Stomach (tissue), 19 donors: ENCODE data around the gene C16orf95. TPM values are rescaled to one million over a fixed set of nuclear protein-coding genes. Genes with fewer than 3 reads are reported as not detected.
A peak's percentile ranks its signal among the peaks of the same experiment; 100 is the strongest.

Experiments
- DNase-seq, 2 donors: peaks; one replicate each; pipeline versions ENCODE4 v3.0.0 to v3.0.0-alpha.2; 2013 to 2019
- H3K27ac ChIP-seq, 5 donors: fragments of 200-600 bp in 4 of 5; sonication (generic) in 4 of 5; one replicate each; pipeline ENCODE4 v1.5.1; 2013 to 2019; ENCODE audit warnings: mild to moderate bottlenecking in 1 of 5, moderate library complexity in 1 of 5
- H3K27me3 ChIP-seq, 3 donors: fragments of 200-600 bp; sonication (generic); one replicate each; pipeline ENCODE4 v1.5.1; 2017 to 2019; ENCODE audit warnings: mixed run types in 1 of 3
- H3K36me3 ChIP-seq, 4 donors: fragments of 200-600 bp; sonication (generic); 1 replicate in 3 of 4; 2 replicates in 1 of 4; pipeline ENCODE4 v1.5.1; 2016 to 2019
- H3K4me1 ChIP-seq, 4 donors: fragments of 200-600 bp; sonication (generic); one replicate each; pipeline ENCODE4 v1.5.1; 2016 to 2019
- H3K4me3 ChIP-seq, 4 donors: fragments of 200-600 bp; sonication (generic) in 3 of 4; one replicate each; pipeline ENCODE4 v1.5.1; 2016 to 2019; ENCODE audit warnings: mild to moderate bottlenecking in 1 of 4
- H3K9me3 ChIP-seq, 4 donors: fragments of 200-600 bp; sonication (generic); one replicate each; pipeline ENCODE4 v1.5.1; 2016 to 2019
- CTCF ChIP-seq, 7 experiments: fragments of 450-650 bp in 4 of 7; fragments of 200-600 bp in 3 of 7; sonication (generic) in 3 of 7; IDR thresholded peaks; one replicate each; pipeline ENCODE4 v1.5.1; 2016 to 2019; ENCODE audit warnings: antibody characterized with exemption in 7 of 7, control low read depth in 2 of 7, mild to moderate bottlenecking in 1 of 7
- EP300 ChIP-seq: sonication (generic); formaldehyde crosslinking; IDR thresholded peaks from one replicate; pipeline ENCODE4 v1.6.1; 2017; ENCODE audit warnings: antibody characterized with exemption
- POLR2A ChIP-seq, 4 donors: fragments of 450-650 bp; IDR thresholded peaks; one replicate each; pipeline ENCODE4 v1.6.1; 2016; ENCODE audit warnings: antibody characterized with exemption in 4 of 4, control low read depth in 2 of 4, mild to moderate bottlenecking in 1 of 4, moderate library complexity in 1 of 4
- POLR2AphosphoS5 ChIP-seq, 3 donors: sonication (generic); formaldehyde crosslinking; IDR thresholded peaks; one replicate each; pipeline ENCODE4 v1.6.1; 2016; ENCODE audit warnings: antibody characterized with exemption in 3 of 3
- WGBS, 5 donors: extraction: QIAGEN DNeasy Blood & Tissue Kit in 3 of 5; methylation state at CpG; one replicate each; pipeline versions ENCODE4 v1.1.5 to v1.1.7; 2013 to 2018; 5-methylcytosine and 5-hydroxymethylcytosine counted together
- intact Hi-C: fragments of 100-400 bp; cut with DNase I; formaldehyde crosslinking; loops from one replicate; pipeline ENCODE4 v1.15.1; 2023; ENCODE audit warnings: low total_unique reads
- long read RNA-seq, 10 donors: transcript quantifications; one replicate each; lab custom pipeline, GENCODE V29; 2026
- polyA plus RNA-seq, 3 donors: library from polyadenylated mRNA; stranded (reverse); fragments of 200-250 nt; gene quantifications; one replicate each; pipeline ENCODE4 v1.2.3, GENCODE V29; 2013
- total RNA-seq, 5 donors: library from RNA; depleted of rRNA; stranded (reverse); fragments of >200 nt; gene quantifications; one replicate each; pipeline versions ENCODE4 v1.1.0 to v1.2.3, GENCODE V29; 2014 to 2016
- donor health status: healthy with polysubstance abuse.
- donor health status: Bipolar disorder and iron deficiency.
- donor health status: healthy.

Gene C16orf95, protein sequence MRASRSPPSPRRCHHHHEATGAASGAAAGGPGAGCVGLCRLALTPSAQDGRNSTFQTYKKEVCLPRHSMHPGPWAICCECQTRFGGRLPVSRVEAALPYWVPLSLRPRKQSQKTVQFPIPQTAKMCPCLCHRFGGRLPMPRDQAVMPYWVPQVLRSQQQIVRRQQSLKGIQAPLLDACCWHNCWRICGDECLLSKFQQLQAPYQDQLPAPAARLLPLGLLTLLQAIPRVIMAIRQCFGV
- 1 to 10 TPM in 1 of 5 donors, under 1 TPM in 1, not detected in 3; 0.55 to 4.3 TPM for total RNA-seq
- 1 to 10 TPM; 2.4 to 4.9 (median 4.5) TPM for polyA plus RNA-seq
- long read RNA-seq, donor 1: 0 reads
- long read RNA-seq, donor 2: 0 reads
- long read RNA-seq, donor 3, partial matches to known transcripts: 0 of 2 reads
- long read RNA-seq, donor 3, other reads (novel, unspliced or antisense): 0 of 2 reads
- long read RNA-seq, donor 4, partial matches to known transcripts: 0 of 1 reads
- long read RNA-seq, donor 4, other reads (novel, unspliced or antisense): 0 of 1 reads
- long read RNA-seq, donor 5: 0 reads
- long read RNA-seq, donor 6, partial matches to known transcripts: 0 of 3 reads
- long read RNA-seq, donor 6, other reads (novel, unspliced or antisense): 0 of 3 reads
- long read RNA-seq, donor 7, partial matches to known transcripts: 0 of 2 reads
- long read RNA-seq, donor 7, other reads (novel, unspliced or antisense): 0 of 2 reads
- long read RNA-seq, donor 8: 0 reads
- long read RNA-seq, donor 9, partial matches to known transcripts: 0 of 3 reads
- long read RNA-seq, donor 9, other reads (novel, unspliced or antisense): 0 of 3 reads
- long read RNA-seq, donor 10, partial matches to known transcripts: 0 of 1 reads
- long read RNA-seq, donor 10, other reads (novel, unspliced or antisense): 0 of 1 reads

GRCh38 chr16:87316923-87317749, at the start of gene C16orf95:
TSS of gene C16orf95 (minus strand) at chr16:87317392. CDS start at chr16:87317242, 150 bp downstream.
- H3K4me3 ChIP-seq: peak within 1 kb of the TSS; percentile 69 to 98 (median 84)
- H3K27me3 ChIP-seq: no peaks in the 10 kb centered on the region
- peak; percentile 98 to 99 for DNase-seq
- WGBS, 5 donors: 0 to 1% (median 0%) methylated on average over 19 to 64 of the region's 64 CpGs
- peaks cover 0 to 8% (median 0%) of the 10 kb centered on the region in 4 donors for H3K36me3 ChIP-seq
- TF ChIP-seq POLR2AphosphoS5 (IDR thresholded peaks at IDR 0.05) (peak; percentile 94 to 98 (median 95)), CTCF (IDR thresholded peaks at IDR 0.05) (peak in 5 of 7 experiments; percentile 39 to 55 (median 41)), POLR2A (IDR thresholded peaks at IDR 0.05) (peak in 1 of 4 donors; percentile 85), EP300 (no peak)
- no peaks in the 10 kb centered on the region for H3K9me3 ChIP-seq
- peak within 1 kb of the TSS; percentile 93 to 98 (median 97) for H3K27ac ChIP-seq
- H3K4me1 ChIP-seq: peaks cover 8 to 20% (median 13%) of the 10 kb centered on the region in 4 donors
- intact Hi-C loops: no loop called here

DNA sequence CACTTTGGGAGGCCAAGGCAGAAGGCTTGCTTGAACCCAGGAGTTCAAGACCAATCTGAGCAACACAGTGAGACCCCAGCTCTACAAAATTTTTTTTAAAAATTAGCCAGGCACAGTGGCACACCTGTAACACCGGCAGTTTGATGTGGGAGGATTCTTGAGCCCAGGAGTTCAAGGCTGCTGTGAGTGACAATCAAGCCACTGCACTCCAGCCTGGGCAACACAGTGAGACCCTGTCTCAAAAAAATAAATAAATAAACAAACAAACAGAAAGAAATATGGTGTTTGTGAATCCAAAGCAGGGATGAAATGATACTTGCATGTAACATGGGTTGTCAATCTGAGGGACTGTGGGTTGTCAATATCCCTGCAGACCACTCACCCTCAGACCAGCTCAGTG, 49.7 kb upstream of the C16orf95 start:
- 80 to 93% (median 90%) methylated on average over 1 of the region's 1 CpG for WGBS, 5 donors
- Histone ChIP-seq H3K9me3 (no peaks in the 10 kb centered on the region), H3K27me3 (no peaks in the 10 kb centered on the region), H3K27ac (peak overlapping the region in 2 of 5 donors; percentile 25 to 32), H3K36me3 (peaks cover 7 to 20% (median 14%) of the 10 kb centered on the region in 4 donors), H3K4me1 (peaks cover 48 to 91% (median 69%) of the 10 kb centered on the region in 4 donors), H3K4me3 (no peak overlapping the region)
- TF ChIP-seq POLR2A (IDR thresholded peaks at IDR 0.05) (no peak), POLR2AphosphoS5 (IDR thresholded peaks at IDR 0.05) (no peak), CTCF (IDR thresholded peaks at IDR 0.05) (no peak), EP300 (no peak)
- DNase-seq: no peak
- intact Hi-C loops: no loop called here

DNA sequence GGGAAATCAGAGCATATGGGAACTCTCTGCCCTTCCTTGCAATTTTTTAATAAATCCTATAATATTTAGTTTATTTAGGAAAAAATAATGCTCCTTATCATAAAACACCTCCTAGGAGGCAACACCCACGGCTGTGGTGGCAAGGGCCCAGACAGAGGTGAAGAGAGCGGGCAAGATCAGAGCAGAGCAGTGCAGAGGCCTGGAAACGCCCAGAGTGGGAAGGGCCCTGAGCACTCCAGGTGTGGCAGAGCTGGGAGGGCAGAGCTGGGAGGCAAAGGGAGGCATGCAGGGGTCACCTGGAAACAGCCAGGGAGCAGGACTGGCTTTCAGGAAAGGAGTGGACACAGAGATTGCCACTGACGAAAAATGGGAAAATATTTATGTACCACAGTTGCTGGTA, 49.1 kb upstream of the C16orf95 start:
- Histone ChIP-seq H3K4me1 (peaks cover 48 to 84% (median 66%) of the 10 kb centered on the region in 4 donors), H3K27ac (peak overlapping the region in 2 of 5 donors; percentile 25 to 32)
- intact Hi-C loops: no loop called here

More for the DNA sequence above, 49.1 kb upstream of the C16orf95 start:
- 35 to 56% (median 49%) methylated on average over 4 of the region's 4 CpGs for WGBS, 5 donors
- peak; percentile 57 to 69 for DNase-seq
- Histone ChIP-seq H3K4me3 (no peak overlapping the region), H3K27me3 (no peaks in the 10 kb centered on the region), H3K9me3 (no peaks in the 10 kb centered on the region), H3K36me3 (peaks cover 13 to 27% (median 21%) of the 10 kb centered on the region in 4 donors)
- no peak for TF ChIP-seq POLR2AphosphoS5 (IDR thresholded peaks at IDR 0.05)
- no peak for TF ChIP-seq POLR2A (IDR thresholded peaks at IDR 0.05)
- TF ChIP-seq CTCF (IDR thresholded peaks at IDR 0.05): no peak
- no peak for TF ChIP-seq EP300
